ENCODE data around the gene EPRS1. TPM values are rescaled to one million over a fixed set of nuclear protein-coding genes. Genes with fewer than 3 reads are reported as not detected.

EPRS1 gene
- total and polyA plus RNA-seq, 12 donors: 40.5 to 96.7 (median 70.4) TPM

GRCh38 chr1:220032911-220033310 is 13.4 kb downstream of the EPRS1 start:
- no peaks in the 10 kb centered on the region for H3K4me1 ChIP-seq
- no peaks in the 10 kb centered on the region for H3K9me3 ChIP-seq
- H3K36me3 ChIP-seq: peaks cover 0 to 81% (median 24%) of the 10 kb centered on the region in 9 donors
- TF ChIP-seq CTCF (IDR thresholded peaks at IDR 0.05): no peak
- ATAC-seq (no peak), DNase-seq (no peak)
- no peaks in the 10 kb centered on the region for H3K27me3 ChIP-seq
- intact Hi-C loops (cut with DNase I): loop anchor here in 1 of 10 donors (1.0 kb wide), 1 partner anchor 27 kb away; no protein-coding TSS in a partner anchor
- WGBS, 2 donors: 59 to 77% methylated on average over 3 of the region's 3 CpGs
- H3K4me3 ChIP-seq: no peak overlapping the region
- H3K27ac ChIP-seq: no peak overlapping the region

GRCh38 chr1:220031287-220031686 is 15.0 kb downstream of the EPRS1 start:
- Histone ChIP-seq H3K36me3 (peaks cover 0 to 97% (median 28%) of the 10 kb centered on the region in 9 donors), H3K4me3 (no peak overlapping the region), H3K27ac (no peak overlapping the region), H3K27me3 (no peaks in the 10 kb centered on the region), H3K4me1 (no peaks in the 10 kb centered on the region), H3K9me3 (no peaks in the 10 kb centered on the region)
- ATAC-seq (no peak), DNase-seq (no peak)
- intact Hi-C loops (cut with DNase I): no loop called here
- no peak for TF ChIP-seq CTCF (IDR thresholded peaks at IDR 0.05)
- WGBS, 2 donors: 87 to 90% methylated on average over 2 of the region's 2 CpGs

- H3K27me3 ChIP-seq: no peaks in the 10 kb centered on the region
- no peaks in the 10 kb centered on the region for H3K4me1 ChIP-seq
- H3K36me3 ChIP-seq: peaks cover 0 to 100% (median 36%) of the 10 kb centered on the region in 9 donors
- no peaks in the 10 kb centered on the region for H3K9me3 ChIP-seq
- no peak overlapping the region for H3K4me3 ChIP-seq
- TF ChIP-seq CTCF (IDR thresholded peaks at IDR 0.05): no peak
- ATAC-seq (no peak), DNase-seq (no peak)
- no peak overlapping the region for H3K27ac ChIP-seq
- intact Hi-C loops (cut with DNase I): no loop called here
- WGBS, 2 donors: 79 to 87% methylated on average over 4 of the region's 4 CpGs
Measured at GRCh38 chr1:220028346-220028895, 17.9 kb downstream of the EPRS1 start.

- no peaks in the 10 kb centered on the region for H3K9me3 ChIP-seq
- intact Hi-C loops (cut with DNase I): no loop called here
- no peak for TF ChIP-seq CTCF (IDR thresholded peaks at IDR 0.05)
- H3K36me3 ChIP-seq: peaks cover 0 to 100% (median 44%) of the 10 kb centered on the region in 9 donors
- no peaks in the 10 kb centered on the region for H3K4me1 ChIP-seq
- no peak for ATAC-seq
- H3K27ac ChIP-seq: no peak overlapping the region
- DNase-seq: no peak
- no peaks in the 10 kb centered on the region for H3K27me3 ChIP-seq
- H3K4me3 ChIP-seq: no peak overlapping the region
Measured at GRCh38 chr1:220019071-220019470, 27.2 kb downstream of the EPRS1 start.

Measured in heart right ventricle (tissue), 16 donors.